ENCODE results near the gene MAGEF1. TPM values are rescaled to one million over a fixed set of nuclear protein-coding genes. Genes with fewer than 3 reads are reported as not detected.

The MAGEF1 gene
- total RNA-seq, 6 experiments from 2014 or later: 22.8 to 31.4 (median 23.4) TPM

GRCh38 chr3:184741259-184741556 is 29.3 kb upstream of the MAGEF1 start:
- Mint-ChIP-seq H3K27ac (no peak overlapping the region), H3K4me3 (no peak overlapping the region), H3K4me1 (ENCODE audit: low read depth) (peaks cover 42% of the 10 kb centered on the region)

GRCh38 chr3:184740509-184741258 is 28.8 kb upstream of the MAGEF1 start:
- Mint-ChIP-seq H3K36me3 (ENCODE audit: low read depth) (no peaks in the 10 kb centered on the region), H3K9me3 (no peaks in the 10 kb centered on the region), H3K4me1 (ENCODE audit: low read depth) (peaks cover 42% of the 10 kb centered on the region), H3K27me3 (ENCODE audit: insufficient read depth) (peaks cover 18% of the 10 kb centered on the region), H3K4me3 (no peak overlapping the region), H3K27ac (no peak overlapping the region)
- no peak for TF ChIP-seq CTCF (IDR thresholded peaks at IDR 0.05)
- peak; percentile 52 for DNase-seq

More at GRCh38 chr3:184741259-184741556, 29.3 kb upstream of the MAGEF1 start:
- H3K36me3 Mint-ChIP-seq (ENCODE audit: low read depth): no peaks in the 10 kb centered on the region
- TF ChIP-seq CTCF (IDR thresholded peaks at IDR 0.05): no peak
- peaks cover 21% of the 10 kb centered on the region for H3K27me3 Mint-ChIP-seq (ENCODE audit: insufficient read depth)
- no peak for DNase-seq
- no peaks in the 10 kb centered on the region for H3K9me3 Mint-ChIP-seq

GRCh38 chr3:184739594-184740505 is 28.0 kb upstream of the MAGEF1 start:
- peaks cover 42% of the 10 kb centered on the region for H3K4me1 Mint-ChIP-seq (ENCODE audit: low read depth)
- no peak for DNase-seq
- TF ChIP-seq CTCF (IDR thresholded peaks at IDR 0.05): no peak
- no peaks in the 10 kb centered on the region for H3K9me3 Mint-ChIP-seq
- H3K27me3 Mint-ChIP-seq (ENCODE audit: insufficient read depth): peaks cover 15% of the 10 kb centered on the region
- H3K4me3 Mint-ChIP-seq: no peak overlapping the region
- no peak overlapping the region for H3K27ac Mint-ChIP-seq
- no peaks in the 10 kb centered on the region for H3K36me3 Mint-ChIP-seq (ENCODE audit: low read depth)

- Mint-ChIP-seq H3K4me3 (no peak overlapping the region; the same call in 1 of the 2 replicates), H3K4me1 (ENCODE audit: low read depth) (peaks cover 42% of the 10 kb centered on the region), H3K9me3 (no peaks in the 10 kb centered on the region), H3K27me3 (ENCODE audit: insufficient read depth) (peaks cover 12% of the 10 kb centered on the region), H3K36me3 (ENCODE audit: low read depth) (no peaks in the 10 kb centered on the region), H3K27ac (no peak overlapping the region)
- no peak for TF ChIP-seq CTCF (IDR thresholded peaks at IDR 0.05)
- no peak for DNase-seq
Measured at GRCh38 chr3:184738982-184739381, 27.1 kb upstream of the MAGEF1 start.

- H3K4me3 Mint-ChIP-seq: no peak overlapping the region; the same call in 1 of the 2 replicates
- H3K27ac Mint-ChIP-seq: peak overlapping the region; percentile 13; the same call in 1 of the 2 replicates
- peaks cover 42% of the 10 kb centered on the region for H3K4me1 Mint-ChIP-seq (ENCODE audit: low read depth)
- H3K9me3 Mint-ChIP-seq: no peaks in the 10 kb centered on the region
- no peaks in the 10 kb centered on the region for H3K36me3 Mint-ChIP-seq (ENCODE audit: low read depth)
- DNase-seq: no peak
- peaks cover 12% of the 10 kb centered on the region for H3K27me3 Mint-ChIP-seq (ENCODE audit: insufficient read depth)
- no peak for TF ChIP-seq CTCF (IDR thresholded peaks at IDR 0.05)
Measured at GRCh38 chr3:184738506-184738890, 26.6 kb upstream of the MAGEF1 start.
